Measurements from ENCODE around the gene S100A16. TPM values are rescaled to one million over a fixed set of nuclear protein-coding genes. Genes with fewer than 3 reads are reported as not detected.

Gene S100A16
- total RNA-seq, 1 experiment from 2014 or later = 196 TPM

GRCh38 chr1:153592748-153593147 lies 20.2 kb downstream of the S100A16 start:
- H3K9ac ChIP-seq (ENCODE audit: low read length) = no peak overlapping the region
- BruUV-seq (replicated peaks) = no TSS peak
- ChIA-PET RAD21 (ENCODE audit: low non-redundant PET in 1 of 2, low total read pairs in 2 of 2, uncharacterized antibody in 2 of 2, unreplicated experiment in 2 of 2) (no interaction called here), POLR2A (interaction anchor here (0.7 to 1.4 kb wide), 3 partner anchors 12 to 35 kb away, joined by 3 to 4 read pairs (median 3); partner anchors contain the start of genes S100A13 and S100A16), CTCF (interaction anchor here (1.0 kb wide), 1 partner anchor 21 kb away, joined by 3 read pairs; no protein-coding TSS in a partner anchor)
- H3K27me3 ChIP-seq (ENCODE audit: insufficient read depth, low read length) = no peaks in the 10 kb centered on the region
- no peak overlapping the region for H2AFZ ChIP-seq (ENCODE audit: low read depth, low read length, poor library complexity, severe bottlenecking)
- no peak overlapping the region for H3K27ac ChIP-seq (ENCODE audit: low read depth, low read length)
- peaks cover 5 to 9% of the 10 kb centered on the region in 2 experiments for H3K4me1 ChIP-seq (ENCODE audit: control insufficient read depth in 1 of 2, insufficient read depth in 2 of 2, low read length in 2 of 2)
- no peaks in the 10 kb centered on the region for H3K79me2 ChIP-seq (ENCODE audit: insufficient read depth, low read length)
- no peaks in the 10 kb centered on the region for H4K20me1 ChIP-seq (ENCODE audit: insufficient read depth)
- H3K4me3 ChIP-seq (replicated peaks in 1 of 2; ENCODE audit: low read depth in 1 of 2, low read length in 2 of 2) = no peak overlapping the region
- DNase-seq (ENCODE audit: low read depth, low spot score) (no peak), ATAC-seq (no peak)
- no peaks in the 10 kb centered on the region for H3K9me3 ChIP-seq (ENCODE audit: control insufficient read depth in 1 of 2, insufficient read depth in 1 of 2, low read depth in 1 of 2, low read length in 2 of 2)
- H3K4me2 ChIP-seq (ENCODE audit: low read length) = no peak overlapping the region
- no peaks in the 10 kb centered on the region for H3K36me3 ChIP-seq (ENCODE audit: control insufficient read depth in 1 of 2, insufficient read depth in 2 of 2, low read length in 2 of 2)
- intact Hi-C loops (cut with micrococcal nuclease) = no loop called here
- TF ChIP-seq TCF7L2 (IDR thresholded peaks at IDR 0.05; ENCODE audit: borderline replicate concordance, extremely low read depth, insufficient read depth, insufficient read length) (no peak), CEBPB (IDR thresholded peaks at IDR 0.05; ENCODE audit: low read depth) (no peak), SRF (IDR thresholded peaks at IDR 0.05; ENCODE audit: low read depth) (no peak), EZH2phosphoT487 (IDR thresholded peaks at IDR 0.05; ENCODE audit: borderline replicate concordance) (no peak), SIN3A (IDR thresholded peaks at IDR 0.05; ENCODE audit: low read depth) (no peak), SP1 (IDR thresholded peaks at IDR 0.05; ENCODE audit: low read depth) (no peak), ZNF274 (IDR thresholded peaks at IDR 0.05; ENCODE audit: low read depth, low read length) (no peak), EZH2 (IDR thresholded peaks at IDR 0.05) (no peak), EGR1 (IDR thresholded peaks at IDR 0.05; ENCODE audit: low read depth) (no peak), ZBTB33 (IDR thresholded peaks at IDR 0.05; ENCODE audit: extremely low read depth, insufficient replicate concordance, low read length) (no peak), POLR2AphosphoS5 (IDR thresholded peaks at IDR 0.05; ENCODE audit: low read depth, low read length) (no peak), ZFX (IDR thresholded peaks at IDR 0.05) (no peak), YY1 (IDR thresholded peaks at IDR 0.05; ENCODE audit: extremely low read depth, insufficient replicate concordance, low read depth, low read length) (no peak), FOSL1 (IDR thresholded peaks at IDR 0.05; ENCODE audit: low read depth) (no peak), ELF1 (IDR thresholded peaks at IDR 0.05; ENCODE audit: borderline replicate concordance, low read depth) (no peak), JUND (IDR thresholded peaks at IDR 0.05) (no peak), REST (IDR thresholded peaks at IDR 0.05; ENCODE audit: low read depth) (no peak), RAD21 (IDR thresholded peaks at IDR 0.05; ENCODE audit: low read depth) (no peak)
- TF ChIP-seq, protein P1, sequence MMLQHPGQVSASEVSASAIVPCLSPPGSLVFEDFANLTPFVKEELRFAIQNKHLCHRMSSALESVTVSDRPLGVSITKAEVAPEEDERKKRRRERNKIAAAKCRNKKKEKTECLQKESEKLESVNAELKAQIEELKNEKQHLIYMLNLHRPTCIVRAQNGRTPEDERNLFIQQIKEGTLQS (IDR thresholded peaks at IDR 0.05) = no peak
- TF ChIP-seq, protein P2, sequence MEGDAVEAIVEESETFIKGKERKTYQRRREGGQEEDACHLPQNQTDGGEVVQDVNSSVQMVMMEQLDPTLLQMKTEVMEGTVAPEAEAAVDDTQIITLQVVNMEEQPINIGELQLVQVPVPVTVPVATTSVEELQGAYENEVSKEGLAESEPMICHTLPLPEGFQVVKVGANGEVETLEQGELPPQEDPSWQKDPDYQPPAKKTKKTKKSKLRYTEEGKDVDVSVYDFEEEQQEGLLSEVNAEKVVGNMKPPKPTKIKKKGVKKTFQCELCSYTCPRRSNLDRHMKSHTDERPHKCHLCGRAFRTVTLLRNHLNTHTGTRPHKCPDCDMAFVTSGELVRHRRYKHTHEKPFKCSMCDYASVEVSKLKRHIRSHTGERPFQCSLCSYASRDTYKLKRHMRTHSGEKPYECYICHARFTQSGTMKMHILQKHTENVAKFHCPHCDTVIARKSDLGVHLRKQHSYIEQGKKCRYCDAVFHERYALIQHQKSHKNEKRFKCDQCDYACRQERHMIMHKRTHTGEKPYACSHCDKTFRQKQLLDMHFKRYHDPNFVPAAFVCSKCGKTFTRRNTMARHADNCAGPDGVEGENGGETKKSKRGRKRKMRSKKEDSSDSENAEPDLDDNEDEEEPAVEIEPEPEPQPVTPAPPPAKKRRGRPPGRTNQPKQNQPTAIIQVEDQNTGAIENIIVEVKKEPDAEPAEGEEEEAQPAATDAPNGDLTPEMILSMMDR (IDR thresholded peaks at IDR 0.05 in 2 of 3, conservative IDR thresholded peaks at IDR 0.05 in 1 of 3; ENCODE audit: borderline replicate concordance in 1 of 3, insufficient read depth in 1 of 3, low read depth in 2 of 3, low read length in 2 of 3) = no peak
- H3K9me2 ChIP-seq (ENCODE audit: insufficient read depth) = no peaks in the 10 kb centered on the region

Data from HCT116 (cell line).